GM12891 (cell line): Measurements from ENCODE around the gene MYL6B.

Experiments used
- DNase-seq: peaks from one replicate; pipeline ENCODE4 v3.0.0; 2011; ENCODE audit warnings: low spot score; ENCODE audit not compliant: insufficient read length
- FAIRE-seq: peaks from 2 replicates; lab custom pipeline; 2011; peaks lifted over from hg19 to GRCh38; lab: Jason Lieb, UNC
- PAX5 ChIP-seq: IDR thresholded peaks from 2 replicates; pipeline ENCODE4 v1.6.1; 2011; ENCODE audit warnings: low read length, moderate library complexity, mild to moderate bottlenecking; ENCODE audit not compliant: insufficient read depth, severe bottlenecking
- POLR2A ChIP-seq: IDR thresholded peaks from 2 replicates; pipeline ENCODE4 v1.6.1; 2011; ENCODE audit warnings: low read depth, low read length, control low read depth
- POLR2AphosphoS5 ChIP-seq: IDR thresholded peaks from 2 replicates; pipeline ENCODE4 v1.6.1; 2011; ENCODE audit warnings: low read depth, low read length, control low read depth
- POU2F2 ChIP-seq: IDR thresholded peaks from 2 replicates; pipeline ENCODE4 v1.6.1; 2011; ENCODE audit warnings: low read depth, mild to moderate bottlenecking, control low read depth, low read length, moderate library complexity
- SPI1 ChIP-seq: IDR thresholded peaks from 2 replicates; pipeline ENCODE4 v1.6.1; 2011; ENCODE audit warnings: low read depth, low read length, control low read depth
- TAF1 ChIP-seq: IDR thresholded peaks from 2 replicates; pipeline ENCODE4 v1.6.1; 2011; ENCODE audit warnings: low read depth, low read length, control low read depth

The MYL6B gene

GRCh38 chr12:56163533-56164344 is 11.4 kb downstream of the MYL6B start:
- DNase-seq (no peak), FAIRE-seq (no peak)
- peak; percentile 66 for TF ChIP-seq POLR2AphosphoS5
- TF ChIP-seq TAF1: no peak
- TF ChIP-seq SPI1: no peak
- peak; percentile 25; the same call in 1 of the 2 replicates for TF ChIP-seq POU2F2
- TF ChIP-seq POLR2A: peak; percentile 67

- DNase-seq (no peak), FAIRE-seq (no peak)
- TF ChIP-seq PAX5: no peak
- no peak for TF ChIP-seq POLR2AphosphoS5
- TF ChIP-seq POU2F2: no peak
- no peak for TF ChIP-seq TAF1
- TF ChIP-seq SPI1: no peak
- no peak; the same call in 1 of the 2 replicates for TF ChIP-seq POLR2A
Measured at GRCh38 chr12:56164345-56164729, 11.9 kb downstream of the MYL6B start.

- DNase-seq (no peak), FAIRE-seq (no peak)
- TF ChIP-seq PAX5 (no peak), TAF1 (no peak), POU2F2 (no peak), POLR2A (peak; percentile 54; the same call in 1 of the 2 replicates), POLR2AphosphoS5 (peak; percentile 39; the same call in 1 of the 2 replicates), SPI1 (no peak)
Measured at GRCh38 chr12:56165369-56165768, 13.0 kb downstream of the MYL6B start.

- TF ChIP-seq TAF1 (no peak), POU2F2 (no peak), POLR2AphosphoS5 (no peak), PAX5 (no peak), POLR2A (no peak), SPI1 (no peak)
- FAIRE-seq (no peak), DNase-seq (no peak)
Measured at GRCh38 chr12:56169229-56169759, 16.9 kb downstream of the MYL6B start.

GRCh38 chr12:56172839-56173238 is 20.5 kb downstream of the MYL6B start:
- no peak for FAIRE-seq
- no peak for DNase-seq
- TF ChIP-seq POU2F2 (no peak), POLR2A (no peak), PAX5 (no peak)

GRCh38 chr12:56178347-56178746 is 26.0 kb downstream of the MYL6B start:
- TF ChIP-seq TAF1: no peak
- no peak for TF ChIP-seq POU2F2
- TF ChIP-seq POLR2AphosphoS5: no peak; the same call in none of the 2 replicates
- no peak for TF ChIP-seq PAX5
- TF ChIP-seq POLR2A: no peak
- no peak for TF ChIP-seq SPI1
- no peak for FAIRE-seq

GRCh38 chr12:56186957-56187356 is 34.6 kb downstream of the MYL6B start:
- DNase-seq (no peak), FAIRE-seq (no peak)
- TF ChIP-seq POU2F2 (no peak), POLR2AphosphoS5 (no peak), PAX5 (no peak), TAF1 (no peak), POLR2A (no peak)

More at GRCh38 chr12:56178347-56178746, 26.0 kb downstream of the MYL6B start:
- DNase-seq: no peak

- DNase-seq: no peak
- FAIRE-seq: no peak
- no peak for TF ChIP-seq TAF1
- TF ChIP-seq SPI1: no peak
- no peak for TF ChIP-seq POLR2AphosphoS5
- no peak for TF ChIP-seq PAX5
- no peak for TF ChIP-seq POLR2A
- no peak for TF ChIP-seq POU2F2
Measured at GRCh38 chr12:56188131-56188777, 35.9 kb downstream of the MYL6B start.

- DNase-seq (no peak), FAIRE-seq (no peak)
- TF ChIP-seq POLR2AphosphoS5 (no peak), SPI1 (no peak), POU2F2 (no peak), TAF1 (no peak), POLR2A (no peak), PAX5 (no peak)
Measured at GRCh38 chr12:56188778-56189098, 36.4 kb downstream of the MYL6B start.
